DMS53 treated with DMSO at 0.1 percent for 48 hours (cell line): ENCODE measurements around the gene GPR61.

ENCODE experiments used
- DNase-seq: peaks from one replicate; lab custom pipeline; 2025; ENCODE audit not compliant: unreplicated experiment; lab: John Stamatoyannopoulos, UW

Gene GPR61

DNA sequence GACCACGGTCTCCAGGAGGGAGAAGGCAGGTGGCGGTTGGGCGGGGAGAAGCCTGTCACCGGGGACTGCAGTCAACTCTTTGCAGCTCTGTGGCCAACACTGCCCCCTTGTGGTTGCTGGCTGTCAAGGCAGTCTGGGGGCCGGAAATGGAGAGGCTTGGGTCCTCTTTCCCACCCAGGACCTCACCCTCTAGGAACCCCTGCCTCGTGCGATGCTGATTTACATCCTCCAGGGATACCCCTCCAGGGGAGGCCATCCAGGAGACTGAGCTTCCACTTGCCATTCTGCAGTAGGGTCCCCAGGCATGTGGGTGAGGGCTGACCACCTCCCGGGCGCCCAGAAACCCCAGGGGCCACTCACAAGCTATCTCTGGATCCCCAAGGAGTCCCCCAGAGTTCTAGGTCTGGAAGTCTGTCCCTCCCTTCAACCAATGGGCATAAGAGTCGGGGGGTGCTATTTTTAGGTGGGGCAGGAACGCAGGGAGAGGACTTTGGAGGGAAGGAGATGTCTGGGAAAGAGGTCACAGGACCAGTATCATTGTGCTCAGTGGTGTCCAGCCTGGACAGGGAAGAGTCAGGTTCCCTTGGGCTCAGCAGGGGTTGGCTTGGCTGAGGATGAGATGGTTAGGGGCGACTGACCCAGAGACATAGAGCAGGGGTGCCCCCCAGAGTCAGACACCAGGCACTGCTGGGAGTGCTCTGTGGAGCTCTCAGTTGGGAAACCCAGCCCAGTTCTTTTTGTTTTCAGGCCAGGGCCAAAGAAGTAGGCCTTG is 7.1 kb upstream of the GPR61 start:
- peak; percentile 84 for DNase-seq

DNA sequence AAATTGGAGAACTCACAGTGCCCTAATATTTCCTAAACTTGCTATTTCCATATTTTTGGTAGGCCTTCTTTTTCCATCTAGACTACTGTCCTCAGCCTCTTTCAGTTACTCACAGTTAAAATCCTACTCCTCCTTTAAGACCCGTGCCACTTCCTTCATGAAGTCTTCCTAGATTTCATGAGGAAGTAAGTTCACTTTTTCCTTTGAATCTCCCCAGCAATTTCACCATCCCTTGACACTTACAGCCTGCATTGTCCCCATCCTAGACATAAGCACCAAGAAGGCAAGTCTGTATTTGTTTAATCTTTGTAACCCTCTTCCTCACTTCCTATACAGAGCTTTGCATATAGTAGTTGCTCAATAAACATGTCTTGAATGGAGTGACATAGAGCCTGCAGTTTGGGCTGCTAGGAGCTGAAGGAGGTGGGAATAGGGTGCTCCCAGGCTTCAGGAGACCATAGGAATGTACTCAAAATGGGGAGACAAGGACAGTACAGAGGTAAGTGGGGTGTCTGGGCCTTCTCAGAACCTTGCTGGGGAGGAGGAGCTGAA is 5.3 kb upstream of the GPR61 start:
- no peak for DNase-seq

DNA sequence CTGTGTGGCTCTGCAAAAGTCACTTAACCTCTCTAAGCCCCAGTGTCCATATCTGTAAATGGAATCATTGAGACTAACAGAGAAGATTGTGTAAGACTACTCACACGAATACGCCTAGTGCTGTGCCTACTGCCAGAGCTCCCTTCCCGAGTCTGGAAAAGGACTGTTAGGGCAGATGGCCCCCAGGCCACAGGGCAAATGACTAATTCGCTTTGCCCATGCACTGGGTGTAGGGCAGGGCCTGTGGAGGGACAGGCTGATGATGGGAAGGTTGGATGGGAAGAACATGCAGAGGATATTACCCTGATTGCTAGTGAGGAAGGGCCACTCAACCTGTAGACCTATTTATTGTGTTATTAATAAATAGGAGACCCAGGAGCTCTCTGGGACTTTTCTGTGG is 4.2 kb upstream of the GPR61 start:
- DNase-seq: no peak

DNA sequence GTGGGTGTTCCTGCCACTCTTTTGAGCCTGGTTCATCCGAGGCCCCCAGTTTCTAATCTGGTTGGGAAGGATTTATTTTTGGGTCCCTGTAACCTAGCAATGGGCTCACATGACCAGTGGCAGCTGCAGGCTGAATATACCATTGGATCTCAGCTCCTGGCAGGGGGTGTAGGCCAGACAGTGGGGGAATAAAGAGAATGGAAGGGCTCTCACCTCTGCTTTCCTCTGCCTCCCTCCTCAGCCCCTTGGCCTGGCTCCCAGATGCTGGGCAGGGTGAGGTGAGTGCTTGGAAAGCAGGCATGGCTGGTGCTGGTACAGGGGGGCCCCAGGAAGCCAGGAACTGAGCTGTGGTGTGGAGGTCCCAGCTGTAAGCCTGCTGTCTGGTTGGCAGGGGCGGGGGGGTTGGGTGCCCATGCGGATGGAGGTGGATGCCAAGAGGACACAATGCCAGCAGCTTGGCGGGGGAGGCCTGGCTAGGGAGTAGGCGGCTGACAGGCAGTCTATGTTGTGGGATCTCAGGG is 3.6 kb upstream of the GPR61 start:
- DNase-seq: no peak

DNA sequence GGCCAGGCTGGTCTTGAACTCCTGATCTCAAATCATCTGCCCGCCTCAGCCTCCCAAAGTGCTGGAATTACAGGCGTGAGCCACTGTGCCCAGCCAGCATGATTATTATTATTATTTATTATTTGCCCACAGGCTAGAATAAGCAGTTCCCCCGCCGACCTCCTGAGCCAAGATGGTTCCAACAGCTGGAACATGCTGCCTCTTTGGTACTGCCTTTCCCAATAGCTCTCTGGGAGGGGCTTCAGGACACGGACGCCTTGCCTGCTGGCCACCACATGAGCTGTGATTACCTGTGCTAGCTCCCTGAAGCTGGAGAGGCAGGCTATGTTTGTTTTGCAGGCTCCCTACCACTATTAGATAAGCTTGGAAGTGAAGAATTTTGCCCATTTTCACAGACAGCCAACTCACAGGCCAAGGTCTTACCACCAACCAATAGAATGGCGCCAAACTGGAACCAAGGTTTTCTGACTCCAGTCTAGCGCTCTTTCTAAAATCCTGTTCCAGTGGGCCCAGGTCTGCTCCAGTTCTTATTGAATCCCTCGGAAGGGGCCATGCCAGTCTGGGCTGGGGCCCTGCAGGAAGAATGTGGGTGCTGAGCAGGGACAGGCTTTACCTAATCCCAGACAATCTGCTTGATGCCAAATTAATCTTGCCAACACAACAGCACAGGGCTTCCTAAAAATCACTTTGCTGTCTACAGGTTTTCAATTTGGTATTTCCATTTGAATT is 2.1 kb upstream of the GPR61 start:
- DNase-seq: no peak

DNA sequence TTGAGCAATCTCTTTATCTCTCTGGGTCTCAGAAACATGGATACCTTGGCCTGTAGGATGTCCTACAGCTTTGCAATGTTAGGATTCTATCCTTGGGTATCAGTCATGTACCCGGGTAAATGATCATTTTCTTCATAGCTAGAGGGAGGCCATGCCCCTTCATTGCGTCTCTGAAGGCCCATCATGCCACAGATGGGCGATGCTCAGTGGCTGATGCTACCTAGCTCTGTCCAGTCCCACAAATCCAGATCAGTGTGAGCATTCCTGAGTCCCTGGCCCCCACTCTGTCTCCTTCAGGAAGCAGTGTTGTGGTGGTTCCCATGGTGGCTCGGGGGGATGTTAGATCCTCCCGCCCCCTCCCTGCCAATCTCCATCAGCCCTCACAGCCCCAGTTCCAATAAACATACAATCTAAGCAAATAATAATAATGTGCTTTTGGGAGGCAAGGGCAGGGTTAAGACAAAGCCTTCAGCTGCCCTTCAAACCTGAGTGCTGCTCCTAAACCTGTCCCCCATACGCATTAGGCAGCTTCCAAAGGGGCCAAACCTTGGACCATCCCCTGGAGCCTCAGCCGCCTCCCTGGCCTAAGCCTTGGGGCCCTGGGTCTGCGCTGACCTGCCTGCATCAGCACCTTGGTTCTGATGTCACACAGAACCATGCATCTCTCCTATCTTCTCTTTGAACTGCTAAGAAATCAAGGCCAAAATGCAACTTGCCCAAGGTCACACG is 681 bp upstream of the GPR61 start:
- DNase-seq: no peak

DNA sequence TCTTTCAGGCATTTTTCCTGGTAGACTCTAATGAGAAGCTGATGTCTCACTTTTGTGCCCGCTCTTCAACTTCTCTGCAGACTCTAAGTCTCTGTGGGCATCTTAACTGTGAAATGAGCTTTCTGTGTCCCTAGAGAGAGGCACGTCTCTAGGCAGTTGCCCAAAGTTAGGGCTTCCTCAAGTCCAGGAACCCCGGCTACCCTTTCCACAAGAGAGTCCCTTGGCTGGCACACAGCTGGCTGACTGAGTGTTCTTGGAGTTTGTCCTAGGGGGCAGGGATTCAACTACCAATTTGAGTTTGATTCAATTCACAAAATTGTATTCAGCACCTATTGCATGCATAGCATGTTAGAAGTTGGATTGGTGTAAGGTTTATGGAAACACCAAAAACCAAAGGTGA is 1.4 kb downstream of the GPR61 start:
- no peak for DNase-seq

DNA sequence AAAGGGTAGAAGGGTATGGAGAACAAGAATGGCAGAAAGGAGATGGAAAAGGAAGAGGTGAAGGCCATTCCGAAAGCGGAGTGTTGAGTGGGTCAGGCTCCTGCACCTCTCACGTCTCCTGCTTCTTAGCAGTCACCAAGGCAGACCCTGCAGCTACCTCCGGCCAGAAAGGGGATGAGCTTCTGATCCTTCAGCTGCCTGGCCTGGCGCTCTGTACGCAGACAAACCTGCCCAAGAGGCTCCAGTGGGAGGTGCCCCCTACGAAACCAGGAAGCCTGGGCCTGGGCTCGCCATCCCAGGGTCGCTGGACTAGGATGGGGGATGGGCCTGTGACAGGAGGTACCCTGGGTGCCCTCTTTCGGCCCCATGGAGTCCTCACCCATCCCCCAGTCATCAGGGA is 3.0 kb downstream of the GPR61 start:
- no peak for DNase-seq

DNA sequence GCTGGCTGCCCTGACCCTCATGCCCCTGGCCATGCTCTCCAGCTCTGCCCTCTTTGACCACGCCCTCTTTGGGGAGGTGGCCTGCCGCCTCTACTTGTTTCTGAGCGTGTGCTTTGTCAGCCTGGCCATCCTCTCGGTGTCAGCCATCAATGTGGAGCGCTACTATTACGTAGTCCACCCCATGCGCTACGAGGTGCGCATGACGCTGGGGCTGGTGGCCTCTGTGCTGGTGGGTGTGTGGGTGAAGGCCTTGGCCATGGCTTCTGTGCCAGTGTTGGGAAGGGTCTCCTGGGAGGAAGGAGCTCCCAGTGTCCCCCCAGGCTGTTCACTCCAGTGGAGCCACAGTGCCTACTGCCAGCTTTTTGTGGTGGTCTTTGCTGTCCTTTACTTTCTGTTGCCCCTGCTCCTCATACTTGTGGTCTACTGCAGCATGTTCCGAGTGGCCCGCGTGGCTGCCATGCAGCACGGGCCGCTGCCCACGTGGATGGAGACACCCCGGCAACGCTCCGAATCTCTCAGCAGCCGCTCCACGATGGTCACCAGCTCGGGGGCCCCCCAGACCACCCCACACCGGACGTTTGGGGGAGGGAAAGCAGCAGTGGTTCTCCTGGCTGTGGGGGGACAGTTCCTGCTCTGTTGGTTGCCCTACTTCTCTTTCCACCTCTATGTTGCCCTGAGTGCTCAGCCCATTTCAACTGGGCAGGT is 3.8 kb downstream of the GPR61 start:
- no peak for DNase-seq

DNA sequence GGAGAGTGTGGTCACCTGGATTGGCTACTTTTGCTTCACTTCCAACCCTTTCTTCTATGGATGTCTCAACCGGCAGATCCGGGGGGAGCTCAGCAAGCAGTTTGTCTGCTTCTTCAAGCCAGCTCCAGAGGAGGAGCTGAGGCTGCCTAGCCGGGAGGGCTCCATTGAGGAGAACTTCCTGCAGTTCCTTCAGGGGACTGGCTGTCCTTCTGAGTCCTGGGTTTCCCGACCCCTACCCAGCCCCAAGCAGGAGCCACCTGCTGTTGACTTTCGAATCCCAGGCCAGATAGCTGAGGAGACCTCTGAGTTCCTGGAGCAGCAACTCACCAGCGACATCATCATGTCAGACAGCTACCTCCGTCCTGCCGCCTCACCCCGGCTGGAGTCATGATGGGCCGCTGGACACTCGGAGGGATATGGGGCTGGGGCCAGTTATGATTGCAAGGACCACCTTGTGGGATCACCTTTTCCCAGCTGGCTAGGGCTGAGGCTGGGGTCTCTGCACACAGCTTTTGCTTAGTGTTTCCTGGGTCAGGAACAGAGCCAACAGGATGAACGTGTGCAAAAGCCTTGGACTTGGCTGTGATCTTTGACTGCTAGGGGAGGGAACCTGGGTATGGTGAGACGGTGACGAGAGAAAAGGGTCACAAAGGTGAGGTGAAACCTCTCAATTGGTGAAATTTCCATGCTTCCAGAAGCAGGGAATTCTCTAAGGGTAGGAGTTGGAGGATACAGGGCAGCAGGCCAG is 4.5 kb downstream of the GPR61 start:
- DNase-seq: no peak

DNA sequence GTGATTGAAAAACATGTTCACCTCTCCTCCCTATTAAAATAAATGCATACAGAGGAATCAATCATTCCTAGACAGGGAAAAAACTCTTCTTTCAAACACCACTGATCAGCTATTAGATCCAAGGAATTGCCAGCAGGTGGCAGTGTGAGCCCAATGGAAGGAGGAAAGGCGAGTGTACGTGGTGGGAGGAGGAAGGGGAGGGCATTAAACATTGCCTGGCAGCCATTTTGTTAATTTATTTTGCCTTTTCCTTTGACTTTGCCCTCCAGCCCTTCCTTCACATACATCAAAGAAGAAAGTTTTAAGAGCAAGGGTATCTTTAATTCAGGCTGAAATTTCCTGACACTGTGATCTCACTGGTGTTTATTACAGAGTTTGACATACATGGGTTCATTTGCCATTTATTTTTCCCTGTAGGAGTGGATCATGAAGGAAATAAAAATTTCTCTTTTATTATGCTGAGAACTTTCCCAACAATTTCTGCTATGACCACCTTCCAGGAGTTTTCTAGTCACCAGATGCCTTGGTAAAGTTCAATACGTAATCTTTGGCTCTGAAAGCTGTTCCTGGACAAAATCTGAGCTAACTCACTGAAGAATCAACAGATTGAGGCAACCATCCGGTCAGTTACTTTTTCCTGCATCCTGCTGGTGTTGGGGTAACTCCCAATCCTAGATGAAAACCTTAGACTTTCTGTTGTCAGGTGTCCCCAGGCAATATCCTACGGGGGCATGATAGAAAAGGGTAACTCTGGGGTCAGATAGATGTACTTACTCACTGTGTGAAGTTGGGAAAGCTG is 6.8 kb downstream of the GPR61 start:
- DNase-seq: peak; percentile 92

DNA sequence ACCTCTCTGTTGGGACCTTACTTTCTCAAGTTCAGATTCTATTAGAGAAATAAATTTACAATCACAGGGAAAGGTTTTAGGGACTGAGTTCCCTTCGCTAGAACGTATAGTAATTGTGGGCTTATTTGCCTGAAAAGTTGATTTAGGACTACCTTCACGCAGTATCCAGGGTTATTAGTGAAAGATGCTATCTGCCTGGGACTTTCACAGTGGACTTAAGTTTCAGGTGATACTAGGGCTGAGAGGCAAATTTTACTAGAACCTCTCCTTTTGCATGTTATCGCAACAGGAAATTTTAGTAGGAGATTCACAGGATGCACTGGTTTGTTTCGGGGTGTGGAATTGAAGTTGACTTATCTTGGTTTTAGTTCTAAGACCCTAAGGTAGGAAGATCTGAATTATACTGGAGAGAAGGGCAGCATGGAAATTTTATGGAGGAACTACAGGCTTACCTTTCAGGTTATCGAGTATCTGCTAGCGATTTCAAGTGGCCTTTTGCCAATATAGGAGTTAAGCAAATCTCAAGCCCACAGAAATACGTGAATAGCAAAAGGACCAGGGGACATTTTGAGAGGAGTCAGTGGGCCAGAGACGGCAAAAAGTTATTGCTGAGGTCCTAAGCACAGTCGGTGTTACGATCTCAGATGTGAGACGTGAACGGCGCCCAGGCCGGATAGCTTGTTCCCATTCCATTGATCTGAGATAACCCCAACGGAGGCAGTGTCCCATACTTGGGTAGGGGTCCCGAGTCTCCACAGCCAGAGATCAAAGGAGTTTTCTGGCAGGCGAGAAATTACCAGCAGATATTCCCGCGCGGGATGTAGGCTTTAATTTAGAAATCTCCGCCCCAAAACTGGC is 8.0 kb downstream of the GPR61 start:
- peak; percentile 26 for DNase-seq

DNA sequence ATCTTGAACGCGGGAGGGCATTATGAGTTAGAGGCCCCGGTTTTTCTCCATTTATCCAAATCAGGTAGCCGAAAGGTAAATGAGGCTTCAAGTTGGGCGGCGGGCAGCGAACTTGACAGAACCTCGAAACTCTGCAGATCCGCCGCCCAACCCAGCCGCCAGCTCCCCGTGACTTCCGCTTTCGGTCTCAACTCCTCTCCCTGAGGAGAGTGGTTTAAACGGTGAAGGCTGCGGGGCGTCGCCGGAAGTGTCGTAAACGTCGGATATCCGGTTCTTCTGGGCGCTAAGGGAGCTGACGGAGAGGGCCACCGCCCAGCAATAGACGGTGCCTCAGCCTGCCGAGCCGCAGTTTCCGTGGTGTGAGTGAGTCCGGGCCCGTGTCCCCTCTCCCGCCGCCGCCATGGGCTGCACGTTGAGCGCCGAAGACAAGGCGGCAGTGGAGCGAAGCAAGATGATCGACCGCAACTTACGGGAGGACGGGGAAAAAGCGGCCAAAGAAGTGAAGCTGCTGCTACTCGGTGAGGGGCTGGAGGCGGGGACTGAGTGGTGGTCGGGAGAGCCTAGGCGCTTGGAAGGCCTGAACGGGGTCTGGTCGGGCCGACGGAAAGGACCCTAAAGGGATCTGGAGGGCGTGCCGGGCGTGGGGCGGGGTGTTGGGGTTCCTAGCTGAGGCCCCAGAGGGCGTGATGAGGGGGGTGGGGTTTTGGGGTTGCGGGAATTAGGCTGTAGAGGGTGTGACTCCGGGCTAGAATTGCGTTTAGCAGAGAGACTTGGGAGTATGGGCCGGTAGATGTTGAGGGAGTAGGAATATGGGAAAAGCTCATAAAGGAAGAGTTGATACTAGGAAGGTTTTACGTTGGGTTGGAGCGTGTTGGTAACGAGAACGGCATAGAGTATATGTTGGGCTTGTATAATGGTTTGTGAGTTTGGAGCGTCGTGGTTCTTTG is 8.9 kb downstream of the GPR61 start, which contains the start of gene GNAI3:
Gene GNAI3, plus strand, starts transcription at position 295 of the 947 bp plus-strand sequence. Its CDS starts 106 bp downstream, at position 401.
- DNase-seq: peak; percentile 90

DNA sequence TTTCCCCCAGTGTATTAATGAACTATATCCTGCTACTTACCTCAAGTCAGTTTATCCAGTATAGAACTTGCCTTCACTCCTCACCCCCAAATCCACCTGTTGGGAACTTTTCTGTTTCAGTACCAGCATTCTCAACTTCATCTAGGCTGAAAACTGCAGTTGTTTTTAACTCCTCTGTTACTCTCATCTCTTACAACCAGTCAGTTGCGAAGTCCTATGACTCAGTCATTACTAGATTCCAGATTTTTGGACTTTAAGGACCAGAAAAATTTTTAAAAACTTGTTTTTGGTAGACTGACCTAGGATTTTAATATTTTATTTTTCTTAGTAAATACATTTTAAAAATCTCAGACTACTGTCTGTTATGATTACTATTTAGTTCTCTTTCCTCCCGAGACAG is 16.9 kb downstream of the GPR61 start:
- no peak for DNase-seq

DNA sequence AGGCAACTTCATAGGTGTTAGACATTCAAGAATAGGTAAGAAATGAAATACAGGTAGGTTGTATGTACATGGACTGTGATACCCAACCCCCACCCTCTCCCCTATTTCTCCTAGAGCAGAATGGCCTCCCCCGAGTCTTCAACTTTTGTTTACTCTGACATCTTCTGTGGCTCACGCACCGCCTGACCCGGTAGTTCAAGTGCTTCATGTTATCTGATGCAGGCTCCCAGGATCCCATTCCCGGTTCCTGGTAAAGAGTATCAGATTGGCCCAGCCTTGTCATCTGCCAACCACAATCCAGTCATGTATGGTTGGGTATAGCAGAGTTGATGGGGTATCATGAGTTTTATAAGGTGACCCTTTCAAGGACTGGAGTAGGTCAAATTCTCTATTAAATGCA is 17.8 kb downstream of the GPR61 start:
- DNase-seq: no peak

DNA sequence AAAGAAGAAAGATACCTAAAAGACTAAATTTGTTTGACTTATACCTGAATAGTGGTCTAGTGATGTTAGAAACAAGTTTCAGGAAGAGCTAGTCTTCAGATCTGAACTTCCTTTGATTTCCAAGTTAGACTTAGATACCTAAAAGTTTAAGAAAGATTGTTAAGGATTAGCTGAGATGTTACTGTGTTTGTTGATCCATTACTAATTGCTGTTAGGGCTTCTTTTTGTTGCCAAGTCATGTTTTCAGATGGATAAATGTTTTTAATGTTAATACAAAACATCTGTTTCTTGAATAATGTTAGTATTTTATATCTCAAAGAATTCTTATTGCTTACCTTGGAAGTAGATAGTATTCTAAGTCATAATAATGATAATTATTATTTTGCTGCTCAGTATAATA is 20.3 kb downstream of the GPR61 start:
- DNase-seq: no peak

DNA sequence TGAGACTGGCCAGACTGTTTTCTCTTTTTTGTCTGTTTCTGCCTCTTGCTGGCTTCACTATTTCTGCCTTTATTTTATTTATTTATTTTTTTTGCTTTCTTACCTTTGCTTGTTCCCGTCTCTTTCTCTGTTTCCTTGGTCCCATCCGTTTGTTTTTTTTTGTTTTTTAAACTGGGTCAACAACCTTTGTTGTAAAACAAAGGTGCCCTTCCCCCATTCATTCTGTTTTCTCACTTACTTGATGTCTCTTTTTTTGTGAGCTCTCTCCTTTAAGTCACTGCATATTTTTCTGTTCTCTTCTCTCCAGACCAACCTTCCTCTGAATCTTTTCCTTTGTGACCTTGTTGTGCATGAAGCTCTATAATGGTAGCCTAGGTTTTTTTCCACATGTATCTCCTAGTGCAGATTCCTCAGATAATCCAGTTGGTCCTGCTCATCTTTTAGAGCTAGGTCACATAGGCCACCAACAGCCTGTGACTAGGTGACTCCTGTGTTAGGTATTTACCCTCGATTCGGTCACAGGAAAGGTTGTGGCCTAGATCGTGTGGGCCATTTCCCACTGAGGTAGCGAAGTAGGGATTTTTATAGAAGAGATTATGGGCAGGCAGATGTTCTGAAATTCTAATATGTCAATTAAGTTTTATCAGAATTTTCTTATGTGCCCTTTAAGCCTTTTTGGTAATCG is 24.7 kb downstream of the GPR61 start:
- DNase-seq: no peak
